ENCODE measurements around the gene KRTAP10-3.
"Not testable (repeated sequence)": the region's sequence is repeated elsewhere in the genome, so short reads cannot be mapped to it uniquely, and the experiment has no call there.

Gene KRTAP10-3

DNA sequence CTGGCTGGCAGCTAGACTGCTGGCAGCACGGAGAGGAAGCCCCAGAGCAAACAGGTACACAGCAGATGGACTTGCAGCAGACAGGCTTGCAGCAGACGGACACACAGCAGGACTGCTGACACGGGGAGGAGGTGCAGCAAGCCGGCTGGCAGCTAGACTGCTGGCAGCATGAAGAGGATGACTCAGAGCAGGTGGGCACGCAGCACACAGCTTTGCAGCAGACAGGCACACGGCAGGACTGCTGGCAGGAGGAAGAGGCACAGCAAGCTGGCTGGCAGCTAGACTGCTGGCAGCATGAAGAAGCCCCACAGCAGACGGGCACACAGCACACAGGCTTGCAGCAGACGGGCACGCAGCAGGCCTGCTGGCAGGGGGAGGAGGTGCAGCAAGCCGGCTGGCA is 7.8 kb downstream of the KRTAP10-3 start:
- Histone ChIP-seq H3K4me3 (replicated peaks; ENCODE audit: insufficient read depth, low read length) (no peak overlapping the region), H3K27me3 (ENCODE audit: insufficient read depth, poor library complexity, severe bottlenecking) (peaks cover 14% of the 10 kb centered on the region), H3K27ac (replicated peaks) (no peak overlapping the region)
- no peak for DNase-seq (ENCODE audit: low read depth in 1 of 2, low spot score in 1 of 2)
- no peak for TF ChIP-seq SPI1 (IDR thresholded peaks at IDR 0.05; ENCODE audit: borderline replicate concordance, low read depth)
- TF ChIP-seq POLR2AphosphoS5 (IDR thresholded peaks at IDR 0.05; ENCODE audit: low read depth), result no peak
- no peak for TF ChIP-seq CTCF (IDR thresholded peaks at IDR 0.05; ENCODE audit: insufficient read depth, low read length)
- no peak for TF ChIP-seq GABPA (IDR thresholded peaks at IDR 0.05; ENCODE audit: low read depth)
- TF ChIP-seq, protein P1, sequence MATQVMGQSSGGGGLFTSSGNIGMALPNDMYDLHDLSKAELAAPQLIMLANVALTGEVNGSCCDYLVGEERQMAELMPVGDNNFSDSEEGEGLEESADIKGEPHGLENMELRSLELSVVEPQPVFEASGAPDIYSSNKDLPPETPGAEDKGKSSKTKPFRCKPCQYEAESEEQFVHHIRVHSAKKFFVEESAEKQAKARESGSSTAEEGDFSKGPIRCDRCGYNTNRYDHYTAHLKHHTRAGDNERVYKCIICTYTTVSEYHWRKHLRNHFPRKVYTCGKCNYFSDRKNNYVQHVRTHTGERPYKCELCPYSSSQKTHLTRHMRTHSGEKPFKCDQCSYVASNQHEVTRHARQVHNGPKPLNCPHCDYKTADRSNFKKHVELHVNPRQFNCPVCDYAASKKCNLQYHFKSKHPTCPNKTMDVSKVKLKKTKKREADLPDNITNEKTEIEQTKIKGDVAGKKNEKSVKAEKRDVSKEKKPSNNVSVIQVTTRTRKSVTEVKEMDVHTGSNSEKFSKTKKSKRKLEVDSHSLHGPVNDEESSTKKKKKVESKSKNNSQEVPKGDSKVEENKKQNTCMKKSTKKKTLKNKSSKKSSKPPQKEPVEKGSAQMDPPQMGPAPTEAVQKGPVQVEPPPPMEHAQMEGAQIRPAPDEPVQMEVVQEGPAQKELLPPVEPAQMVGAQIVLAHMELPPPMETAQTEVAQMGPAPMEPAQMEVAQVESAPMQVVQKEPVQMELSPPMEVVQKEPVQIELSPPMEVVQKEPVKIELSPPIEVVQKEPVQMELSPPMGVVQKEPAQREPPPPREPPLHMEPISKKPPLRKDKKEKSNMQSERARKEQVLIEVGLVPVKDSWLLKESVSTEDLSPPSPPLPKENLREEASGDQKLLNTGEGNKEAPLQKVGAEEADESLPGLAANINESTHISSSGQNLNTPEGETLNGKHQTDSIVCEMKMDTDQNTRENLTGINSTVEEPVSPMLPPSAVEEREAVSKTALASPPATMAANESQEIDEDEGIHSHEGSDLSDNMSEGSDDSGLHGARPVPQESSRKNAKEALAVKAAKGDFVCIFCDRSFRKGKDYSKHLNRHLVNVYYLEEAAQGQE (IDR thresholded peaks at IDR 0.05; ENCODE audit: insufficient replicate concordance, low read depth), result no peak

DNA sequence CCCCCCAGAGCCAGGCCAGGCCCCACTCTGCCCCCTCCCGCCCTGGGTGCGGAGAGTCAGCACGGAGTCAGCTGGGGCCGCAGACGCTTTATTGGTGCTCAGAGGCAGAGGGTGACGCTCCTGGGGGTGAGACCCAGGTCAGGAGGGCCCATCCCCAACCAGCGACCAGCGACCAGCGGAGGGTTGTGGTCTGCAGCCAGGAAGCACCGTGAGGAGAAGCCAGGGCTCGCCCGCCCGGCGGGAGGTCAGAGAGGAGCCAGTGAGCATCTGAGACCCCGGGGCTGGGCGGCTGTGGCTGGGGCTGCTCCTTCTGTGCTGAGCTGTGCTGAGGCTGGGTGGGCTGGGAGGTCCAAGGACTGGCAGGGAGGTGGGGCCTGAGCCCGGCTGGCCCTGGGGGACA is 8.3 kb downstream of the KRTAP10-3 start:
- H3K4me3 ChIP-seq (replicated peaks; ENCODE audit: insufficient read depth, low read length); DNase-seq (ENCODE audit: low read depth in 1 of 2, low spot score in 1 of 2); H3K27ac ChIP-seq (replicated peaks): not testable (repeated sequence)
- peaks cover 14% of the 10 kb centered on the region for H3K27me3 ChIP-seq (ENCODE audit: insufficient read depth, poor library complexity, severe bottlenecking)

DNA sequence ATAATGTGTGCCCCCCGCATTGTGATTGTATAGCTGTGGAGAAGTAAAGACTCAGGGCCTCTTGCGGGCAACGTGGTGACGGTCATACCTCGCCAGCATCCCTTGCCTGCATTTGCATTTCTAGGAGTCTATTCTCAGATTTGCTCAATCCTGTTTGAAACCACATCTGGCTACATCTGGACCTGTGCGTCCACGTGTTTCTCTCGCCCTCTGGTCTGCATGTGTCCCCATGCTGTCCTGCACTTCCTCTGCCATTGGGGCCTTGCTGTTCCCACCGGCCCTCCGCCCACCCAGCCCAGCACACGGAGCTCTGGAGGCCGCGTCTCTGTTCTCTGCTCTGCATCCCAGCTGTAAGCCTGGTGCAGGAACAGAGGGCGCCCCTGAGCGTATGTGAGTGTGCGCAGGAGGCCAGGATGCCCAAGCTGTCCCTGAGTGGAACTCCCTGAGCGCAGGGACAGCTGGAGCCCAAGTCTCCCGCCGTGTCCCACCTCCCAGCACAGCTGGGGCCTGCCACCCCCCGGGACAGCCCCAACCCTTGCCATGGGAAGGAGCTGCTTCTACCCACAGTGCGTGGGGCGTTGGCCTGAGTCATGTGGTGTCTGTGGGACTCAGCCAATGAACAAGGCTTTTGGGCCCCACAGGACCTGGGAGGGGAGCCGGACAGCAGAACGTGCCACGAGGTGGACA is 8.9 kb downstream of the KRTAP10-3 start:
- no peak overlapping the region for H3K4me3 ChIP-seq (replicated peaks; ENCODE audit: insufficient read depth, low read length)
- peaks cover 11% of the 10 kb centered on the region for H3K27me3 ChIP-seq (ENCODE audit: insufficient read depth, poor library complexity, severe bottlenecking)
- no peak for DNase-seq (ENCODE audit: low read depth in 1 of 2, low spot score in 1 of 2)
- no peak overlapping the region for H3K27ac ChIP-seq (replicated peaks)
- no peak for TF ChIP-seq GABPA (IDR thresholded peaks at IDR 0.05; ENCODE audit: low read depth)
- no peak for TF ChIP-seq POLR2AphosphoS5 (IDR thresholded peaks at IDR 0.05; ENCODE audit: low read depth)
- TF ChIP-seq, protein P1 (IDR thresholded peaks at IDR 0.05; ENCODE audit: insufficient replicate concordance, low read depth), result no peak
- TF ChIP-seq CTCF (IDR thresholded peaks at IDR 0.05; ENCODE audit: insufficient read depth, low read length), result no peak
- no peak for TF ChIP-seq SPI1 (IDR thresholded peaks at IDR 0.05; ENCODE audit: borderline replicate concordance, low read depth)

- no peak for TF ChIP-seq SPI1 (IDR thresholded peaks at IDR 0.05; ENCODE audit: borderline replicate concordance, low read depth)
- TF ChIP-seq, protein P1 (IDR thresholded peaks at IDR 0.05; ENCODE audit: insufficient replicate concordance, low read depth), result no peak
- TF ChIP-seq GABPA (IDR thresholded peaks at IDR 0.05; ENCODE audit: low read depth), result no peak
- no peak for TF ChIP-seq CTCF (IDR thresholded peaks at IDR 0.05; ENCODE audit: insufficient read depth, low read length)
- TF ChIP-seq POLR2AphosphoS5 (IDR thresholded peaks at IDR 0.05; ENCODE audit: low read depth), result no peak
- Histone ChIP-seq H3K27me3 (ENCODE audit: insufficient read depth, poor library complexity, severe bottlenecking) (peaks cover 7% of the 10 kb centered on the region), H3K27ac (replicated peaks) (no peak overlapping the region), H3K4me3 (replicated peaks; ENCODE audit: insufficient read depth, low read length) (no peak overlapping the region)
- DNase-seq (ENCODE audit: low read depth in 1 of 2, low spot score in 1 of 2), result no peak
These were observed 9.7 kb downstream of the KRTAP10-3 start for GRCh38 chr21:44548922-44549321.

Measured in HL-60 (cell line).